ENCODE results near the gene SLC26A6.
A peak's percentile ranks its signal among the peaks of the same experiment; 100 is the strongest.

The SLC26A6 gene

DNA sequence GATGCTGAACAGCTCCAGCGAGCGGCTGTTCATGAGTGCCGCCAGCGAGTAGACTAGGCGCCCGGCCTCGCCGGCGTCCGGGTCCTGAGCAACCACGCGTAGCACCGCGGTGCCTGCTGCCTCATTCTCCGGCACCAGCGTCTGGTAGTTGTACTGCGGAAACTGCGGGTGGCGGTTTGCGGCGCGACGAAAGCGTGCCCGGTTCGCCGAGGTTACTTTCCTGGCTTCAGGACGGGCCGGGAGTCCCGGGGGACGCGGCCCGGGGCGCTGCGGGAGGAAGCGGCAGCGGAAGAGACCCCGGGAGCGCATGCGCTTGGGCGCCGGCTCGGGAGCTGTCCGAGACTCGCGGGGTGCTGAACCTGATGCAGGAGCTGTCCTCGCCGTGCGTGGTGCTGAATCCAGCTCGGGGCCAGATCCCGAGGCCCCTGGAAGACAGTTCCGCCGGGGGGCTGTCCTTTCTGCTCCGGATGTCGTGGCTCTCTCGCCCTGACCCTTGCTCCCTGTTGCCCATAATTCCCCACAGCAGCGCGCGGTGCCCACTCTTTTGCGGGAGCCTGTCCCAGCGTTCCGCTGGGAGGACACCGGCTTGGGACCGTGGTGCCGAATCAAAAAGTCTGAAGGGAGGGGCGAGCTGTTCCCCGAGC, 26.4 kb upstream of the SLC26A6 start:
- peak; percentile 83 to 87 for DNase-seq

DNA sequence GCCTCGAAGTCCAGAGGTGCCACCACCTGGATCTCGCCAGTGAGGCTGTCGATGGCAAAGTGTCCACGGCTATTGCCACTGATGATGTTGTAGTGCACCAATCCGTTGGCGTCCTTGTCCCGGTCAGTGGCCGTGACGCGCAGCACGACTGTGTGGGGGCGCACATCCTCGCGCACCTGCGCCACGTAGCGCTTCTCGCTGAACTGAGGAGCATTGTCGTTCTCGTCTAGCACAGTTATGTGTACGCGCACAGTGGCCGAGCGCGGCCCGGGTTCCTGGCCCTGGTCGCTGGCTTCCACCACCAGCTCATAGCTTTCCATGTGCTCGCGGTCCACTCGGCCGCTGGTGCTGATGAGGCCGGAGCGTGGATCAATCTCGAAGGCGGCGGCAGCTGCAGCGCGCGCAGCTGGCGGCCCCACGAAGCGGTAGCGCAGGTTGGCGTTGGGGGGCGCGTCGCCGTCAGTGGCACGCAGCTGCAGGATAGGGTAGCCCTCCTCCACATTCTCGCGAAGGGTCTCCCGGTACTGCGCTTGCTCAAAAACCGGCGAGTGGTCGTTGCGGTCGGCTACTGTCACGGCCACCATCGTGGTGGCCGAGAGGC, 25.6 kb upstream of the SLC26A6 start:
- no peak for DNase-seq

DNA sequence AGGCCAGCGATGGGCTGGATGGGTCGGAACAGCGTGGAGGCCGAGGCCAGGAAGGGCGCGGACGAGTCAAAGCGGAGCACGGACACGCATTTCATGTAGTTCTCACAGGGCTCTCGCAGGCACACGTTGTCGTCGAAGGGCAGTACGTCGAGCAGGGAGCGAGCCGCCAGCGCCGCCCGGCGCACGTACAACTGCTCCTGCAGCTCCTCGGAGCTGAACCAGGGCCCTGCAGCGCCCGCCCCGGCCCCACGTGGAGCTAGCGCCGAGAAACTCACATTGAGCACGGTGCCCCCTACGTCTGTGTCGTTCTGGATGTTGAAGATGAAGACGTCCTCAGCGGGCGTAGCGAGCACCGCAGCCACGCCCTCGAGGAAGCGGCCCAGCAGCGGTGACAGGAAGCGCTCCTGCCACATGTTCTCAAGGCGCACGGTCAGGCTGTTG, 21.6 kb upstream of the SLC26A6 start:
- DNase-seq = no peak

DNA sequence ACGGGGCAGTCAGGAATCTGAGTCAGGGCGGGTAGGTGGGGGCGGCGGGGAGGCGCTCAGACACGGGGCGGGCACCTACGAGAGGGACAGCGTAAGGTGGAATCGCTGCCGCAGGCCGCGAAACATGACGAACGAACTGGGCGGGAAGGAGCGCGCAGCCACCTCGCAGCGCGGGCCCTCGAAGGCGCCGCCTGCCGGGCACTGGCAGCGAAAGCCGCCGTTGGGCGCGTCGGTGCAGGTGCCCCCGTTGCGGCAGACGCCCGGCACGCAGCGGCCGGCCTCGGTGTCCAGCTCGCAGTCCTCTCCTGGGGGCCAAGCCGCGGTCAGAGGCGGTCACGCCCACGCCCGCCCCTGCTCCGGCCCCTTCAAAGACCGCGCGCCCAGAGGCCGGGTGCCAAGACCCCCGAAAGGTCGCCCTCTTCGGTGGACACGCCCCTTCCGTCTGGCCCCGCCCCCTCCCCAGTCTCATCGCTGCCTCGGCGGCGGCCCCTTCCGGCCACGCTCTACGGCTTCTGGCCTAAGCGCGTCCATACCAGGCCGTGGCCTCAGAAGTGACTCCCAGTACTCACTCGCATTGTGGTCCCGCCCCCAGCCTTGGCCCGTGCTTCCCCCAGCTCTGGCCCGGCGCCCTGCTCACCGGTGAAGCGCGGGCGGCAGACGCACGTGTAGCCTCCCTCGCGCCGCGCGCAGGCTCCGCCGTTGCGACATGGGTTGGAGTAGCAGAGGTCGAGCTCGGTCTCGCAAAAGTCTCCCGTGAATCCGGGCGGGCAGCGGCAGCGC, 21.0 kb upstream of the SLC26A6 start:
- peak; percentile 91 to 93 for DNase-seq

DNA sequence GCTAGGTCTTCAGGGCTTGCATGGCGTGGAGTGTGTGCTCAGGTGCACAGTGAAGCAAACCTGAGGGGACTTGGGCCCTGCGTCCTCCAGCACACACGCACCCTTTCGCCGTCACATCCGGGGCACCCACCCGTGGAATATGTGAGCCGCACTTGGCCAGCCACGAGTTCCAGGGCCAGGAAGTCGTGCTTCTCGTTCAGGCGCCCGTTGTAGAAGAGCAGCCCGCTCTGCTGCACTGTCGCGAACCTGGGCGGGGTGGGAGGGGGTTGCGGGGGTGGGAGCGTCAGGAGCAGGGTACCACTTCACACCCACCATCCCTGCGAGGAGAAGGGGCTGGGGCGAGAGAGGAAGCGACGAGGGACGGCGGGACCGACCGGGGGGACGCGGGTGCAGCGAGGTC, 20.3 kb upstream of the SLC26A6 start:
- peak in 1 of 2 experiments; percentile 63 for DNase-seq

DNA sequence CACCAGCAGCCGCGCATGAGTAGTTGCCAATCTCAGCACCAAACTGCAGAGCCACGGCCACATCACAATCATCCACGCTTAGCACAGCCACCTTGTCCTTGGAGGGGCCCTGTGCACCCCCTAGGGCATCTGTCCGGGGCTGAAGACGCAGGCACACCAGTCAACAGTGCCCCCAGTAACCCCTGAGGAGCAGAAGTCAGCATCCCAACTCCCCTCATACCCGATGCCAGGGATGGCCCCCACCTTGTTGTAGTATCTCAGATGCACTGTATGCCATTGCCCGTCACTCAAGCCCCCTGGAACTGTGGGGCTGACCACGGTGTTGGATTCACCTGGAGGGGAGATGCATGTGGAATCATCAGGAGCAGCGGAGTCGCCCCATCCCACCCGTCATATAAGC, 19.8 kb upstream of the SLC26A6 start:
- DNase-seq = no peak

DNA sequence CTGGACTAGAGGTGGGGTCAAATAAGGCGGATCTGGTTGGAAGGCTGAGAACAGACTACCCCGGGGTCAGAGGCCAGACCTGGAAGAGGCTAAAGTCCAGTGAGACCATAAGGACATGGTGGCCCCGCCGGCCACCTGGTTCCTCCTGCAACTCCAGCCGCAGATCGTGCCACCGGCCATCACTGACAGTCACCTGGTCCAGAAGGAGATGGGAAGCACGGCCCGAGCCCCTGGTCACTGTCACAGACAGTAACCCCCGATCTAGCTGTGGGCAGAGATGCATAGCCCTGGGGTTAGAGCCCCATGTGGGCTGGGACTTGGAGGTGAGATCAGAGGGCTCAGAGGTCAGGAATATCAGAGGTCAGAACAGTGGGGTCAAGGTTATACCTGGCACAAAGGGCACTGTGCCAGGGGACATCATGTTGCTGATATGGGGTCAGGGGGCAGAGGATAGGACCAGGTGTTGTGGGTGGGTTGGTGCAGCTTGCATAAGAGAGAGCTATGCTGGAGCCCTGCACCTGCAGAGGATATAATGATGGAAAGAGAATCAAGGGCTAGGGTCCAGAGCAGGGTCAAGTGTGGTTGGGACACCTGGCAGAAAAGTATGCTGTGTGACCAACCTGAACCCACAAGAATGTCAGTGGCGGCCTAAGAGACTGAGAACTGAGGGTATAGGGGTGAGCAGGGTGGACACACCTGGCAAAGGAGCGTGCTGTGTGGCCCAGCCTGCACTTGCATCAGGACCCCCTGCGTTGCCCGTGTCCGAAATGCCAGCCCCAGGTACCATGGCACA, 17.9 kb upstream of the SLC26A6 start:
- DNase-seq = no peak

DNA sequence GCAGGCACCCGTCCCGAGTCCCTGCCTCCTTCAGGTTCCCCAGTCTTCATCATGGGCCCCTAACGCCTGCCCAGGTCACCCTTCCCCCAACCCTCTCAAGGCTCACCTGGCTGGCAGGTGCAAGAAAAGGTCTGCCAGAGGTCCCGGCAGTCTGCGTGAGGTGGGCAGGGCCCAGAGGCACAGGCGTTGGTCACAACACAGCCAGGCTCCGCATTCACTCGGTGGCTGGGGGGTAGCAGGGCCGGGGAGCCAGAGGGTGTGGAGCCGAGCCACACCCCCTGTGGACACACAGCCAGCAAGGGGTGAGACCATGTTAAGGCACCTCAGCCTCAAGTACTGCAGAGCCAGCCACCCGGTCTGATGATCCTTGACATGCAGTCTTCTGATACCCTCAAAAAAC, 16.5 kb upstream of the SLC26A6 start:
- no peak for DNase-seq

DNA sequence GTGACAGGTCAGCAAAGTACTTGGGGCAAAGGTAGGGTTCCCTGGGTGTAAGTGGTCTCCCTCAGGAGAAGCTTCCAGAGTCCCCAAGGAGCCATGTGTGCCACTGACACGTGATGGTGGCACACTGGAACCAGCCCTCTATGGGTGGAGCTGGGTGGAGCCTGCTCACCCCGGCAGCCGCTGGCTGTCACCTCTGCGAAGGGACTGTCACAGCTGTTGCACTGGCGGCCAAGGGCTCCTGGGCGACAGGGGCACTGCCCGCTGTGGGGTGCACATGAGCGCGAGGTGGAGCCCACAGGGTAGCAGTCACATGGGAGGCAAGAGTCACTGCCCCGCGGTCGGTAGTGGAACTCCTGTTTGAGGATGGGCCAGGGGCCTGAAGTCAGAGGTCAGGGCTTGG, 15.5 kb upstream of the SLC26A6 start:
- DNase-seq = no peak

DNA sequence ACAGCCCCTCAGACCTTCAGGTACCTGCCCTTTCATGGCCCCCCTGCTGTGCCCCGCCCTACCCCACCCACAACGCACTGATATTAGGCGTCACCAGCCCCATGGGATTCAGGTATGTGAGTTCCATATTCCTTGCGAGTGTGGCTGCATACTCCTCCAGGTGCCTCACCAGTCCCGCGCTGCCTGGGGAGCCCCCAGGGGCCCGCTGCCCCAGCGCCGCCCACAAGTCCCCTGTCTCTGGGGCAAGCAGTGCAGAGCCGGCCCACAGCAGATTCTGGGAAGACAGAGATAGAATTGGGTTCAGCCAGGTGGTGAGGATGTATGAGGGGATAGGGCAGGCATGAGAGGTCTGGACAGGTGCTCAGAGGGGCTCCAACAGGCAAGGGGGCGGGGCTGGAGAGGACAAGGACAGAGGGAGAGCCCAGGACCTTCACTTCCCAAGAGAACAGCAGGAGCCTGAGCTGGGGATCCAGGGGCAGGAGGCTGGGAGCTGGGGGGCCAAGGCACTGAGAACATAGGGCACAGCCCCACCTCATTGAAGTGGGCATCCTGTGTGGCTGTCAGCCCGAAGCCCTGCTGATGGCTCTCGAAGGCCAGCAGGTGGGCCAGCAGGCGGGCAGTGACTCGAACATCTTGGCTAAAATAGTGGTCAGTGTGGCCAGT, 13.1 kb upstream of the SLC26A6 start:
- DNase-seq = no peak

DNA sequence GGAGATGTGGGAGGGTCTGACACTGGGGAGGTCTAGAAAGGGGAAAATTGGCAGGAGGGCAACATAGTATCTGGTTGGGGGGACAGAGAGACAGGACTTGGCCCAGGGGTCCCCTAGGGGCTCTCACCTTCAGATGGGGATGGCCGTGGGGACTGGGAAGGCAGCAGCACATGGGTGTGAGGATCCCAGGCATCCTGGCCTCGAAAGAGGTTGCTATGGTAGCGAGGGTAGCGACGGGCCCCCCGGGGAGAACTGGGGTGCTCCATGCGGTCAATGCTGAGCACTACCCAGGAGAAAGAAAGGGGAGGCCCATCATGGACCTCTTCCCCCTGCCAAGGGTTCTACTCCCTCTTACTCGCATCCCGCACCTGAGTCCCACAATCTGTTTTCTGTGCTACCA, 12.5 kb upstream of the SLC26A6 start:
- no peak for DNase-seq

DNA sequence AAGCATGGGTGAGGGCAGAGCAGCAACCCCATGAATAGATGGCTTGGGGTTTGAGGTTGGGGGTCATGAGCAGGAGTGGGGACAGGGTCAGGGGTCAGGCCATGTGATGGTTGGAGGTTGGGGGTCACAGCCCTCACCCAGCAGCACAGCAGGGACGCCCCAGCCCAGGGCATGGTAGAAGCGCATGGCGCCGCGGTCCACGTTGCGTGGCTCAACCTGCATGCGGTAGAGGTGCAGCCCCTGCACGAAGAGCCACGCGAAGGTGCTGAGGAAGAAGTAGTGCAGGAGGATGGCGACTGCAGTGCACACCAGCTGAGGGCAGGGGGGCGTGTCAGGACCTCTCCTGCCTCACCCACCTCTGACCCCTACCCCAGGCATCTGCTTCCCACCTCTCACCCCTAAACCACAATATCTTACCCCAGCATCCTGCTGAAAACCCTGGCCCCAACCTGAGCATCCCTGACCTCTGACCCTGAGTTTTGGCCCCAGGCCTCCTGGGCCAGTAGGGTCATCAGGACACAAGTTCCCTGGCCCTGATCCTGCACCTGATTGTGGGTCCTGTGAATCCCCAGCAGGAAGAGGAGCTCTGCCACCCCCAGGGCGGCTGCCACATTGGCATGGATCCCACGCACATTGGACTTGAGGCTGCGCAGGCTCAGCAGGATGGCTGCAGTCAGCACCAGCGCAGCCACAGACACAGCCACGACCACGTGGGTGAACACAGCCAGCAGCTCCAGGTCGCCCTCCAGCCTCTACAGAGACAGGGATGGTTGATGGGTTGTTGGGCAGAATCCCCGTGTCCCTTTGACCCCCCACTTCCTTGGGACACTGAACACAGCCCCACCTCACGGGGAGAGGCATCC, 9.9 kb upstream of the SLC26A6 start:
- no peak for DNase-seq

DNA sequence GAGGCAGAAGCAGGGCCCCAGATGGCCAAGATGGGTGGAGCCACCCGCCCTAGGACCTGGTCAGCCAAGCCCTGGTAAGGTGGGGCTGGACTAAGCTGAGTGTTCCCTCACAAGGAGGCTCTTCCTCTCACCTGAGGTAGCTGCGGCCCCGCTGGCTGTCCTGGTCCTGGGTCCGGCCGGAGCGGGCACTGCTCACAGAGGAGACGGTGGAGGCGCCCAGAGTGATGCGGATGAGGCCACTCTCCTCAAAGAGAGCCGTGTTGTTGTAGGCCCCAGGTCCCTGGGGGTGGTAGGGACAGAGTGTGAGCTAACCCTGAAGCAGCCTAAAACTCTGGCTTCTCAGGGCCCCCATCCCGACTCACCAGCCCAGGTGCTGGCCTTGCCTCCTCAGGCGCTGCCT, 7.3 kb upstream of the SLC26A6 start:
- no peak for DNase-seq

DNA sequence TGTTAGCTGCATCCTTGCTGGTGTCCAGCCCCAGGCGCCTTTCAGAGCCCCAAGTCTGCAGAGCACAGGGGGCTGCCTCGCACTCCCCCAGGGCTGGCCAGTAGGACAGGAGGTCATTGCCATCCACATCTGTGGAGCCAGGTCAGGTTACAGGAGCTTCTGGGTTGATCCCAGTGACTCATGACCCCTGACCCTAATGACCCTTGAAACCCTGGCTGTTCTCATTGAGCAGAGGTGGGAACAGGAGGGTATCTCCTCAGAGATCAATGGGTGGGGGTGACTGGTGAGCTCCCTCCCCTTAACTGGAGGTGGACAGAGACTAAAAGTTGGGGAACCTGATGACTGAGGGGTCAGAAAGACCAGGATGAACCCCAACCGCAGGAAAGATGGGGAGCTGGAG, 6.1 kb upstream of the SLC26A6 start:
- no peak for DNase-seq

DNA sequence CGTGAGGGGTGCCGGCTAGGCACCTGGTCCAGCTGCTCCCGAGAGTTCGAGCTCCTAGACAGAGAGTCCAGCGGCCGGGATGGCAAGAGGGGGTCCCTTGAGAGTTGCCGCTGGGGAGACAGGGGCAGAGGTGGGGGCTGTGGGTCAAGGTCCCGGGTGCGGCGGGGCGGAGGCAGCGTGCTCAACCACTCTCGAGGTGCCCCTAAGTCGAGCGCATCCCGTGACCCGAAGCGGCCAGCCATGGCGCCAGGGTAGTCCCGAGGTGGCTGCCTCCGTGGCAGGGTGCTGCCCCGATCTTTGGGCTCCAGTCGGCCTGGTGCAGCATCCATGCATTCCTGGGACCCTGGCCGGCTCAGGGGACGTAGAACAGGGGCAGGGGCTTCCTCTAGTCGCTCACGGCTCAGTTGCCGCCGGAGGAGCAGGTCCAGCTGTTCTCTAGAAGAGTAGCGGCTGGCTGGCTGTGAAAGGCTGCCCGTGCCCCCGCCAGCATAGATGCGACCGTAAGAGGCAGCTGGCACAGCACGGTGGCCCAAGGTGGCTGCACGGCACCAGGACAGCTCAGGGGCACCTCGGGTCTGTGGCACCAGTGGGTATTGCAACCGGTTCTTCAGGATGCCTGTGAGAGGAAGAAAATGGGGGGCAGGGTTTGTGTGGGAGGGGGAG, 4.8 kb upstream of the SLC26A6 start:
- no peak for DNase-seq

DNA sequence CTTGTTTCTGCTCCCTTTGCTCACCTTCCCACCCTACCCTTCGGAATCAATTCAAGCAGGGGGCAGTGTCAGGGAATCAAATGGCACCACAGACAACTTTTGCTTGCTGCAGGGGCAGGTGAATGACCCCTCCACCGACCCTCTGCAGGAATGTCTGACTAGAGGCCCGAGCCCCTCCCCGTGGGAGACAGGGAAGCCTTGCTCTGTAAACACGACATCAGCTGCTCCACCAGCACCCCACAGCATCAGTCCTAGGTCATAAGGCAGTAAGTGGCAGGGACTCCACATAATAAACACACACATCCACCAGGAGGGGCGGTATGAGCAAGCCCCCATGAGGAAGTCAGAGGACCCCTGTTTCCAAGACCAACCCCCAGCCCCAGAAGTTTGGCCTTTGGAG, 2.0 kb upstream of the SLC26A6 start:
- DNase-seq = no peak

DNA sequence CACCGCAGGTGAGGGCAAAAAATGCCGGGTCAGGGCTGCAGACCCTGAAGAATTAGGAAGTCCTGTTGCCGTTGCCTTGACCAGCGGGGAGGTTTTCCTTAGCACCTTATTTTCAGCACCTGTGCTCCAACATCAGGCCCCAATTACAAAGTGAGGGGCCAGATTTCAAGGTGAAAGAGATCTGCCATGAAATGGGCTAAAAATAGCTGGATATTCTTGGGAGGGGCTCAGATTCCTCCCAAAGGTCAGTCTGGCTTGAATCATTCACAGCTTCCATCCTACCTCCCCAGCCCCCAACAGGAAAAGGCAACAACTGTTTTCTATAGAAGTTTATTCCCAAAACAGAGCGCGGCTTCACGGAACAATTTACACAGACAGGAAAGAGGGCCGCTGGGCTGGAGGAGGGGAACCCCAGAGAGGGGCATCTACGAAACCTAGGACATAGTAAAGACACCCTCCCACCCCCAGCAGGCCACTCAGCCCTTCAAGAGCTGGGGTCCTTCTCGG, 941 bp upstream of the SLC26A6 start:
- DNase-seq = no peak

DNA sequence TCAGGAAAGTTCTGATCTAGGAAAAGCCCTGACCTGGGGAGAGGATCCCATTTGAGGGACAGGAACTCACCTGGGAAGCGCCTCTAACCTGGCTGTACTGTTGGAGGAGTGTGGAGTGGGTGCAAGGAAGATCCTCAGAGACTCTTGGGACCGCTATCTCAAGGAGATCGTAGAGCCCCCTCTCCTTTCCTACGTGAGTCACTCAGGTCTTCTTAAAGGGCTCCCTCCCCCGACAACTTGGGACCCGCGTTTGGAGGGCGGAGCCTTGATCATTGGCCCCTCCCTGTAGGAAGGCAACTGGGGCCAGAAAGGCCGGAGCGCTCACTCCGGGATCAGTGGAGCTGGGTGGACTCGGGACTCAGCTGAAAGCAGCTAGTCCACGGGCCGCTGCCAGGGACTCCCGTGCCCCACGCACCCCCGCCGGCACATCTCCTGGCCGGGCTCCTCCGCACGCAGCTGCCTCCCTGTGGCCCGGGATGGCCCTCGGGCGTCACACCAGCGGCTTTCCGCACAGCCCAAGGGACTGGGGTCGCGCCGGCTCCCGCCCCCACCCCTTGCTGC, 520 bp downstream of the SLC26A6 start:
- DNase-seq = peak; percentile 77 to 78

DNA sequence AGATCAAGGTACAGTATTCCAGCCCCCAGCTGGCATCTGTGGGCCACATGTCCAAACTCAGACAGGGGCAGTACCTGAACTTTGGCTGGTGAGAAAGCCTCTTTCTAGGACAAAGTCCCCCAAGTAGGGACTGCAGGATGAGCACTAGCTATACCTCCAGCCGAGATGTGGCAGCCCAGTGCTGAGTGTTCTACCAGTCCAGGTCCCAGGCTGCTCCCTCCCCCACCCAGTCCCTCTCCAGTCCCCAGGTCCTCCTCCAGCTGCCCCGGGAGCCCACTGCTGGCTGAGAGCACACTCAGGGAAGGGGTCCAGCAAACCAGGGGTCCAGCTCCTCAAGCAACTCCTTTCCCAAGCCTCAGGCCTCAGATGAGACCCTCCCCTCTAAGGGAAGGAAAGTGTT, 1.5 kb downstream of the SLC26A6 start:
- no peak for DNase-seq

DNA sequence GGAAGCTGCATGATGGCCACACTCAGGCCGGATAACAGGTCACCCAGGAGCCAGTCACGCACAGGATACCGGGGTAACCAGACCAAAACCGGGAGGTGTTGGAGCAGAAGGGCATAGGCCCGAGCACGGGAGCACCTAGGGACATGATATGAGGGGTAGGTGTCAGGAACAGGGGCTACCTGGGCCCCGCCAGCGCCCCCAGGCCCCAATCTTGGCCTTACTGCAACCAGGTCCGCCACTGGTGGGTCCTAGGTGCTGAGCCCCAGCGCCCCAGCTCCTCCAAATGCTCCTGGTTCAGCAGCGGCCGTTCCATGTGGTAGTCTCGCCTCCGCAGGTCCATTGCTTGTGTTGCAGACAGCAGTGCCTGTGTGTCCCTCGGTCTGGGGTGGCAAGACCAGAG, 2.0 kb downstream of the SLC26A6 start:
- no peak for DNase-seq

Data from activated T-cell treated with anti-CD3 and anti-CD28 coated beads, Interleukin-2, amount 50 U/mL, for 48 hours (primary cell).